SK-N-SH (cell line): ENCODE data around the gene CNTN4. TPM values are rescaled to one million over a fixed set of nuclear protein-coding genes. Genes with fewer than 3 reads are reported as not detected.
"Not testable (repeated sequence)": the region's sequence is repeated elsewhere in the genome, so short reads cannot be mapped to it uniquely, and the experiment has no call there.

Experiments
- CTCF ChIA-PET: fragments of 300-600, 350-600 bp; formaldehyde crosslinking; extraction: SDS; loops from one replicate; lab custom pipeline; 2021; lab: Yijun Ruan, JAX
- POLR2A ChIA-PET: fragments of 350-600 bp; sonication (Branson Sonifier 250); formaldehyde crosslinking; extraction: SDS; loops from one replicate; lab custom pipeline; 2020; ENCODE audit warnings: antibody characterized with exemption, inconsistent platforms; lab: Yijun Ruan, JAX
- DNase-seq: peaks from one replicate; pipeline ENCODE4 v3.0.0; 2012
- H2AFZ ChIP-seq: fragments of 200-600 bp; sonication (generic); 2 replicates; pipeline ENCODE4 v1.8.1; 2016; ENCODE audit warnings: antibody characterized with exemption, mild to moderate bottlenecking, low read depth
- H3F3A ChIP-seq: fragments of 200-600 bp; sonication (generic); replicated peaks from 2 replicates; pipeline ENCODE3; 2016; ENCODE audit warnings: antibody characterized with exemption, mild to moderate bottlenecking; ENCODE audit not compliant: insufficient read depth
- H3K27ac ChIP-seq, 2 experiments: fragments of 200-500 bp in 1 of 2; fragments of 200-600 bp in 1 of 2; sonication (Bioruptor generic) in 1 of 2; sonication (generic), shearing (Covaris generic) in 1 of 2; 2 replicates each; pipeline versions ENCODE4 v1.5.1 to v1.6.1; 2014 to 2016; ENCODE audit warnings: low read depth in 2 of 2, inconsistent platforms in 1 of 2, low read length in 1 of 2, mild to moderate bottlenecking in 1 of 2, mixed read lengths in 1 of 2
- H3K27me3 ChIP-seq: fragments of 200-600 bp; sonication (generic), shearing (Covaris generic); 2 replicates; pipeline ENCODE4 v1.6.1; 2016; ENCODE audit warnings: mixed run types; ENCODE audit not compliant: insufficient read depth
- H3K36me3 ChIP-seq, 2 experiments: fragments of 200-500 bp in 1 of 2; fragments of 200-600 bp in 1 of 2; sonication (Bioruptor generic) in 1 of 2; sonication (generic) in 1 of 2; replicated peaks in 1 of 2; 2 replicates each; pipeline versions ENCODE3 to v1.5.1; 2014 to 2016; ENCODE audit warnings: low read length in 1 of 2, mild to moderate bottlenecking in 1 of 2; ENCODE audit not compliant: insufficient read depth in 2 of 2, control insufficient read depth in 1 of 2
- H3K4me1 ChIP-seq, 2 experiments: fragments of 200-500 bp in 1 of 2; fragments of 200-600 bp in 1 of 2; sonication (Bioruptor generic) in 1 of 2; sonication (generic), shearing (Covaris generic) in 1 of 2; 2 replicates each; pipeline versions ENCODE4 v1.5.1 to v1.6.1; 2014 to 2016; ENCODE audit warnings: low read depth in 1 of 2, low read length in 1 of 2, mixed run types in 1 of 2; ENCODE audit not compliant: insufficient read depth in 2 of 2, control insufficient read depth in 1 of 2
- H3K4me2 ChIP-seq: fragments of 200-600 bp; sonication (generic), shearing (Covaris generic); 2 replicates; pipeline ENCODE4 v1.6.1; 2017; ENCODE audit warnings: mixed run types
- H3K4me3 ChIP-seq, 2 experiments: fragments of 200-500 bp in 1 of 2; fragments of 200-600 bp in 1 of 2; sonication (Bioruptor generic) in 1 of 2; sonication (generic), shearing (Covaris generic) in 1 of 2; 2 replicates each; pipeline versions ENCODE4 v1.5.1 to v1.8.1; 2014 to 2016; ENCODE audit warnings: low read depth in 2 of 2, inconsistent platforms in 1 of 2, low read length in 1 of 2, mild to moderate bottlenecking in 1 of 2, mixed read lengths in 1 of 2, moderate library complexity in 1 of 2
- H3K79me2 ChIP-seq: fragments of 200-600 bp; sonication (generic); 2 replicates; pipeline ENCODE4 v1.8.1; 2017; ENCODE audit warnings: mild to moderate bottlenecking; ENCODE audit not compliant: insufficient read depth
- H3K9ac ChIP-seq: fragments of 200-600 bp; sonication (generic); 2 replicates; pipeline ENCODE4 v1.6.1; 2017; ENCODE audit warnings: mixed run types
- H3K9me2 ChIP-seq: fragments of 200-600 bp; sonication (generic); 2 replicates; pipeline ENCODE4 v1.6.1; 2017; ENCODE audit warnings: mixed run types
- H3K9me3 ChIP-seq: fragments of 200-600 bp; sonication (generic); 2 replicates; pipeline ENCODE4 v1.6.1; 2017; ENCODE audit warnings: mixed run types, mild to moderate bottlenecking, moderate library complexity
- H4K20me1 ChIP-seq: fragments of 200-600 bp; sonication (generic); 2 replicates; pipeline ENCODE4 v1.6.1; 2017; ENCODE audit warnings: mild to moderate bottlenecking, mixed run types; ENCODE audit not compliant: insufficient read depth
- ELF1 ChIP-seq: IDR thresholded peaks from 2 replicates; pipeline ENCODE4 v1.4.0; 2012
- IRF3 ChIP-seq: fragments of 150-350 bp; IDR thresholded peaks from 2 replicates; pipeline ENCODE4 v1.6.1; 2016; ENCODE audit warnings: mild to moderate bottlenecking, low read depth, low read length
- RAD21 ChIP-seq: IDR thresholded peaks from 2 replicates; pipeline ENCODE4 v1.6.1; 2012; ENCODE audit warnings: mild to moderate bottlenecking, low read length
- REST ChIP-seq: IDR thresholded peaks from 2 replicates; pipeline ENCODE4 v1.6.1; 2012; ENCODE audit warnings: mild to moderate bottlenecking, low read depth, low read length, moderate library complexity
- RFX5 ChIP-seq: IDR thresholded peaks from 2 replicates; pipeline ENCODE4 v1.6.1; 2012; ENCODE audit warnings: mild to moderate bottlenecking, improper control_type of control experiment, low read length
- RXRA ChIP-seq: IDR thresholded peaks from 2 replicates; pipeline ENCODE4 v1.4.0; 2012; ENCODE audit warnings: low read depth, mild to moderate bottlenecking, borderline replicate concordance
- WGBS: methylation state at CpG from one replicate; pipeline ENCODE4 v1.1.6; 2017; ENCODE audit warnings: low lambda C conversion rate; 5-methylcytosine and 5-hydroxymethylcytosine counted together
- polyA plus RNA-seq, 3 experiments: library from polyadenylated mRNA; depleted of rRNA; stranded (reverse); fragments of >200 nt; gene quantifications; 2 replicates each; pipeline ENCODE4 v1.2.3, GENCODE V29; 2012

CNTN4 gene
- polyA plus RNA-seq, 1 of the 3 experiments (the other 2 are of a cell fraction) = 0.12 TPM

- Histone ChIP-seq H3K4me2 (no peak overlapping the region), H3K27me3 (no peaks in the 10 kb centered on the region), H3K27ac (no peak overlapping the region), H3K4me1 (no peaks in the 10 kb centered on the region), H3F3A (no peaks in the 10 kb centered on the region), H2AFZ (no peak overlapping the region), H3K9me3 (no peaks in the 10 kb centered on the region), H3K4me3 (no peak overlapping the region), H3K36me3 (no peaks in the 10 kb centered on the region), H3K9ac (no peak overlapping the region), H3K79me2 (no peaks in the 10 kb centered on the region), H3K9me2 (no peaks in the 10 kb centered on the region), H4K20me1 (no peaks in the 10 kb centered on the region)
- CTCF ChIA-PET = interaction anchor here (3.0 kb wide), 1 partner anchor 11 kb away, joined by 13 read pairs; no protein-coding TSS in a partner anchor
- whole genome bisulfite sequencing = 22% methylated on average over 2 of the region's 2 CpGs
- POLR2A ChIA-PET = no interaction called here
- DNase-seq = no peak
- no peak for TF ChIP-seq RFX5
Observed at GRCh38 chr3:2910997-2911396, 812.3 kb downstream of the CNTN4 start.

- Histone ChIP-seq H3K4me1 (no peaks in the 10 kb centered on the region), H3F3A (no peaks in the 10 kb centered on the region), H4K20me1 (no peaks in the 10 kb centered on the region), H2AFZ (no peak overlapping the region), H3K4me3 (no peak overlapping the region), H3K36me3 (no peaks in the 10 kb centered on the region), H3K27me3 (no peaks in the 10 kb centered on the region), H3K9me2 (no peaks in the 10 kb centered on the region), H3K4me2 (no peak overlapping the region), H3K79me2 (no peaks in the 10 kb centered on the region), H3K9me3 (no peaks in the 10 kb centered on the region), H3K27ac (no peak overlapping the region), H3K9ac (no peak overlapping the region)
- no peak for DNase-seq
- ChIA-PET CTCF (no interaction called here), POLR2A (no interaction called here)
- WGBS = 37% methylated on average over 3 of the region's 3 CpGs
- no peak for TF ChIP-seq RXRA
- TF ChIP-seq RAD21 = no peak
- TF ChIP-seq REST = no peak
- TF ChIP-seq ELF1 = no peak
- TF ChIP-seq IRF3 = no peak
Observed at GRCh38 chr3:2915826-2916225, 817.2 kb downstream of the CNTN4 start.

GRCh38 chr3:2916640-2917039, 818.0 kb downstream of the CNTN4 start:
- POLR2A ChIA-PET, H3K79me2 ChIP-seq, CTCF ChIA-PET, H3K4me1 ChIP-seq, H3K4me2 ChIP-seq, H3K27ac ChIP-seq, H4K20me1 ChIP-seq, H3K36me3 ChIP-seq, H2AFZ ChIP-seq, H3F3A ChIP-seq, H3K4me3 ChIP-seq, DNase-seq, H3K27me3 ChIP-seq, H3K9me2 ChIP-seq, H3K9ac ChIP-seq, H3K9me3 ChIP-seq: not testable (repeated sequence)
- WGBS = 88% methylated on average over 8 of the region's 25 CpGs
